H1 (cell line): ENCODE measurements around the gene CTIF. TPM values are rescaled to one million over a fixed set of nuclear protein-coding genes. Genes with fewer than 3 reads are reported as not detected.

Experiments used
- CTCF ChIA-PET: fragments of 300-600 bp; sonication (Branson Sonifier 250); formaldehyde crosslinking; loops from one replicate; lab custom pipeline; 2021; ENCODE audit not compliant: partially characterized antibody; lab: Charles Lee
- POLR2A ChIA-PET: fragments of 300-600 bp; sonication (Branson Sonifier 250); formaldehyde crosslinking; loops from one replicate; lab custom pipeline; 2021; ENCODE audit warnings: inconsistent platforms; ENCODE audit not compliant: partially characterized antibody; lab: Charles Lee
- DNase-seq, 2 experiments: peaks; one replicate each; pipeline versions ENCODE4 v3.0.0 to v3.0.0-alpha.2; 2010 to 2022; ENCODE audit warnings: low spot score in 2 of 2, low read depth in 1 of 2, mixed read lengths in 1 of 2
- FAIRE-seq: peaks from 2 replicates; lab custom pipeline; 2011; peaks lifted over from hg19 to GRCh38; lab: Jason Lieb, UNC
- H2AFZ ChIP-seq: 2 replicates; pipeline ENCODE4 v1.8.1; 2012; ENCODE audit warnings: low read length, inconsistent platforms
- H2AK5ac ChIP-seq: 2 replicates; pipeline ENCODE4 v1.6.1; 2013; ENCODE audit warnings: low read depth, low read length
- H2BK120ac ChIP-seq: replicated peaks from 2 replicates; pipeline ENCODE3; 2013; ENCODE audit warnings: low read depth, low read length, inconsistent platforms
- H2BK12ac ChIP-seq: 2 replicates; pipeline ENCODE4 v1.6.1; 2013; ENCODE audit warnings: low read depth, low read length
- H2BK15ac ChIP-seq: 2 replicates; pipeline ENCODE4 v1.6.1; 2013; ENCODE audit warnings: low read length
- H2BK20ac ChIP-seq: 2 replicates; pipeline ENCODE4 v1.6.1; 2013; ENCODE audit warnings: low read length
- H2BK5ac ChIP-seq: 2 replicates; pipeline ENCODE4 v1.6.1; 2013; ENCODE audit warnings: low read depth, low read length
- H3K14ac ChIP-seq: 2 replicates; pipeline ENCODE4 v1.6.1; 2013; ENCODE audit warnings: inconsistent platforms; ENCODE audit not compliant: insufficient read length
- H3K18ac ChIP-seq: 2 replicates; pipeline ENCODE4 v1.6.1; 2013; ENCODE audit warnings: low read length; ENCODE audit errors: extremely low read depth
- H3K23ac ChIP-seq: 2 replicates; pipeline ENCODE4 v1.6.1; 2013; ENCODE audit warnings: inconsistent platforms; ENCODE audit not compliant: insufficient read length
- H3K23me2 ChIP-seq: 2 replicates; pipeline ENCODE4 v1.6.1; 2013; ENCODE audit warnings: low read depth, low read length
- H3K27ac ChIP-seq: 2 replicates; pipeline ENCODE4 v1.6.1; 2011; ENCODE audit warnings: low read depth, low read length, inconsistent platforms
- H3K27me3 ChIP-seq, 4 experiments: replicated peaks in 1 of 4; 1 replicate in 1 of 4; 2 replicates in 3 of 4; pipeline versions ENCODE4 v1.6.1 to v1.8.1; 2011 to 2013; ENCODE audit warnings: low read length in 3 of 4, mild to moderate bottlenecking in 3 of 4, inconsistent platforms in 2 of 4, mixed read lengths in 2 of 4, moderate library complexity in 1 of 4; ENCODE audit not compliant: control insufficient read depth in 3 of 4, insufficient read depth in 3 of 4; ENCODE audit errors: extremely low read depth in 1 of 4
- H3K36me3 ChIP-seq, 4 experiments: 2 replicates each; pipeline versions ENCODE4 v1.6.1 to v1.8.1; 2011 to 2013; ENCODE audit warnings: mild to moderate bottlenecking in 4 of 4, low read length in 3 of 4, moderate library complexity in 2 of 4, control low read depth in 1 of 4, inconsistent platforms in 1 of 4; ENCODE audit not compliant: insufficient read depth in 4 of 4, control insufficient read depth in 2 of 4
- H3K4ac ChIP-seq: replicated peaks from 2 replicates; pipeline ENCODE3; 2013; ENCODE audit warnings: low read length, low read depth, mixed read lengths, inconsistent platforms; ENCODE audit not compliant: insufficient read length
- H3K4me1 ChIP-seq, 4 experiments: replicated peaks in 1 of 4; 1 replicate in 1 of 4; 2 replicates in 3 of 4; pipeline versions ENCODE4 v1.6.1 to v1.8.1; 2011 to 2013; ENCODE audit warnings: low read length in 3 of 4, inconsistent platforms in 2 of 4, mixed read lengths in 1 of 4; ENCODE audit not compliant: insufficient read depth in 4 of 4, control insufficient read depth in 3 of 4
- H3K4me2 ChIP-seq, 2 experiments: 2 replicates each; pipeline versions ENCODE4 v1.6.1 to v1.8.1; 2011 to 2013; ENCODE audit warnings: low read depth in 2 of 2, low read length in 2 of 2, control low read depth in 1 of 2, inconsistent platforms in 1 of 2, mild to moderate bottlenecking in 1 of 2; ENCODE audit not compliant: insufficient read depth in 1 of 2
- H3K4me3 ChIP-seq, 4 experiments: fragments of 200-600, 300-600 bp in 1 of 4; sonication (generic), shearing (Covaris generic), sonication (Bioruptor Twin) in 1 of 4; 2 replicates each; pipeline versions ENCODE4 v1.5.1 to v1.8.1; 2011 to 2016; ENCODE audit warnings: low read length in 4 of 4, low read depth in 3 of 4, control low read depth in 2 of 4, inconsistent platforms in 2 of 4, mild to moderate bottlenecking in 2 of 4, mixed read lengths in 1 of 4, moderate library complexity in 1 of 4; ENCODE audit not compliant: insufficient read depth in 2 of 4; ENCODE audit errors: extremely low read depth in 1 of 4
- H3K56ac ChIP-seq: replicated peaks from 2 replicates; pipeline ENCODE3; 2013; ENCODE audit warnings: low read depth, mild to moderate bottlenecking, mixed read lengths, low read length, inconsistent platforms; ENCODE audit not compliant: insufficient read length
- H3K79me1 ChIP-seq: 2 replicates; pipeline ENCODE4 v1.6.1; 2013; ENCODE audit warnings: low read depth, low read length, control low read depth
- H3K79me2 ChIP-seq, 2 experiments: 2 replicates each; pipeline versions ENCODE4 v1.6.1 to v1.8.1; 2012 to 2013; ENCODE audit warnings: low read length in 2 of 2, mild to moderate bottlenecking in 2 of 2, inconsistent platforms in 1 of 2; ENCODE audit not compliant: insufficient read depth in 2 of 2, control insufficient read depth in 1 of 2
- H3K9ac ChIP-seq, 4 experiments: replicated peaks in 1 of 4; 1 replicate in 1 of 4; 2 replicates in 3 of 4; pipeline versions ENCODE4 v1.6.1 to v1.8.1; 2011 to 2013; ENCODE audit warnings: low read depth in 3 of 4, low read length in 3 of 4, control low read depth in 2 of 4, mild to moderate bottlenecking in 2 of 4, moderate library complexity in 2 of 4, inconsistent platforms in 1 of 4; ENCODE audit errors: extremely low read depth in 1 of 4
- H3K9me3 ChIP-seq, 2 experiments: 2 replicates each; pipeline versions ENCODE4 v1.6.1 to v1.8.1; 2012 to 2013; ENCODE audit warnings: mild to moderate bottlenecking in 2 of 2, moderate library complexity in 2 of 2, control low read depth in 1 of 2, inconsistent platforms in 1 of 2, low read depth in 1 of 2, low read length in 1 of 2, mixed read lengths in 1 of 2; ENCODE audit not compliant: insufficient read depth in 2 of 2
- H4K20me1 ChIP-seq, 2 experiments: replicated peaks in 1 of 2; 2 replicates each; pipeline versions ENCODE3 to v1.8.1; 2011 to 2013; ENCODE audit warnings: inconsistent platforms in 2 of 2, low read length in 2 of 2, mild to moderate bottlenecking in 1 of 2; ENCODE audit not compliant: insufficient read depth in 2 of 2, control insufficient read depth in 1 of 2
- H4K5ac ChIP-seq: 2 replicates; pipeline ENCODE4 v1.6.1; 2013; ENCODE audit warnings: low read length, low read depth, mixed read lengths, inconsistent platforms; ENCODE audit not compliant: insufficient read length
- H4K8ac ChIP-seq: 2 replicates; pipeline ENCODE4 v1.8.0; 2013; ENCODE audit warnings: mild to moderate bottlenecking, moderate library complexity, low read length, inconsistent platforms; ENCODE audit not compliant: insufficient read depth; ENCODE audit errors: extremely low read depth
- H4K91ac ChIP-seq: replicated peaks from 2 replicates; pipeline ENCODE3; 2013; ENCODE audit warnings: low read length, mixed read lengths, inconsistent platforms; ENCODE audit not compliant: insufficient read length
- CBX8 ChIP-seq: fragments of 300-800, 300-1000 bp; sonication (generic); IDR thresholded peaks from 2 replicates; pipeline ENCODE4 v1.7.1; 2016; ENCODE audit warnings: low read depth, low read length, borderline replicate concordance
- CEBPB ChIP-seq: IDR thresholded peaks from 2 replicates; pipeline ENCODE4 v1.6.1; 2012; ENCODE audit warnings: low read depth, low read length
- FOSL1 ChIP-seq: IDR thresholded peaks from 2 replicates; pipeline ENCODE4 v1.6.1; 2011; ENCODE audit warnings: mild to moderate bottlenecking, low read depth, low read length, moderate library complexity; ENCODE audit not compliant: insufficient read depth
- KDM1A ChIP-seq: fragments of 200-600, 300-600 bp; sonication (generic); IDR thresholded peaks from 2 replicates; pipeline ENCODE4 v1.7.1; 2016; ENCODE audit warnings: mild to moderate bottlenecking, low read length, borderline replicate concordance
- MAFK ChIP-seq: IDR thresholded peaks from 2 replicates; pipeline ENCODE4 v1.6.1; 2012; ENCODE audit warnings: low read depth, mild to moderate bottlenecking, improper control_type of control experiment, low read length
- PHF8 ChIP-seq: fragments of 200-600 bp; sonication (generic); conservative IDR thresholded peaks from 2 replicates; pipeline ENCODE4 v1.7.1; 2012; ENCODE audit warnings: low read depth, mild to moderate bottlenecking, inconsistent platforms, low read length, moderate library complexity
- RNF2 ChIP-seq: fragments of 200-900, 300-1000 bp; sonication (generic); IDR thresholded peaks from 2 replicates; pipeline ENCODE4 v1.7.1; 2016; ENCODE audit warnings: borderline replicate concordance, low read depth, mild to moderate bottlenecking, antibody characterized with exemption, low read length; ENCODE audit not compliant: poor library complexity, severe bottlenecking; ENCODE audit errors: missing control alignments
- SIN3A ChIP-seq, 2 experiments: IDR thresholded peaks in 1 of 2; conservative IDR thresholded peaks in 1 of 2; 2 replicates each; pipeline ENCODE4 v1.6.1; 2011 to 2012; ENCODE audit warnings: low read length in 2 of 2, improper control_type of control experiment in 1 of 2, low read depth in 1 of 2, mild to moderate bottlenecking in 1 of 2
- SIRT6 ChIP-seq: IDR thresholded peaks from one replicate; pipeline ENCODE4 v1.7.1; 2012; ENCODE audit warnings: low read length, inconsistent platforms
- SIX5 ChIP-seq: IDR thresholded peaks from 2 replicates; pipeline ENCODE4 v1.6.1; 2011; ENCODE audit warnings: mild to moderate bottlenecking, low read depth, low read length
- SP4 ChIP-seq: IDR thresholded peaks from 2 replicates; pipeline ENCODE4 v1.6.1; 2012; ENCODE audit warnings: low read length, inconsistent platforms
- SRF ChIP-seq: IDR thresholded peaks from 2 replicates; pipeline ENCODE4 v1.6.1; 2011; ENCODE audit warnings: mild to moderate bottlenecking, low read depth, low read length, moderate library complexity
- TAF7 ChIP-seq: optimal IDR thresholded peaks from 2 replicates; pipeline ENCODE3; 2011; ENCODE audit warnings: low read depth, mild to moderate bottlenecking, inconsistent platforms, low read length, moderate library complexity, borderline replicate concordance
- YY1 ChIP-seq: IDR thresholded peaks from 2 replicates; pipeline ENCODE4 v1.6.1; 2011; ENCODE audit warnings: low read depth, mild to moderate bottlenecking, low read length
- WGBS, 2 experiments: shearing (Covaris generic) in 1 of 2; methylation state at CpG; one replicate each; pipeline versions ENCODE4 v1.1.6 to v1.1.7; 2013 to 2015; ENCODE audit warnings: low lambda C conversion rate in 2 of 2, mixed read lengths in 2 of 2, inconsistent platforms in 1 of 2, low coverage in 1 of 2, missing lambda C conversion rate in 1 of 2; ENCODE audit not compliant: insufficient replicate concordance in 2 of 2, insufficient coverage in 1 of 2, insufficient read length in 1 of 2; ENCODE audit errors: extremely low coverage in 1 of 2, missing lambda C conversion rate in 1 of 2; 5-methylcytosine and 5-hydroxymethylcytosine counted together
- polyA plus RNA-seq, 7 experiments: library from polyadenylated mRNA; depleted of rRNA in 3 of 7; stranded (reverse) in 5 of 7; unstranded in 2 of 7; fragments of >200 nt in 5 of 7; fragments of 200-250 nt in 2 of 7; gene quantifications; 1 replicate in 5 of 7; 2 replicates in 1 of 7; 4 replicates in 1 of 7; pipeline versions ENCODE4 v1.2.1 to v1.2.3, GENCODE V29; 2011 to 2013; ENCODE audit warnings: missing spikeins in 2 of 7, mixed read lengths in 2 of 7
- total RNA-seq: library from RNA; stranded (reverse); fragmentation: NEBNext Ultra II Directional; extraction: Animal tissue kit (Norgen Biotek cat#: 25700); gene quantifications from 2 replicates; pipeline ENCODE4 v1.2.1, GENCODE V29; 2021

The CTIF gene
- total and polyA plus RNA-seq, 2 of the 8 experiments (the other 6 are each of a cell fraction or from before 2014, with no cell fraction given), result 9.0 to 17.8 TPM

GRCh38 chr18:48754559-48754958 is 215.7 kb downstream of the CTIF start:
- Histone ChIP-seq H3K79me2 (no peaks in the 10 kb centered on the region), H4K8ac (no peak overlapping the region), H3K36me3 (peaks cover 0 to 3% (median 1%) of the 10 kb centered on the region in 4 experiments; a peak in 2 of 8 replicates), H3K23me2 (no peaks in the 10 kb centered on the region), H2BK12ac (no peak overlapping the region), H3K4ac (no peak overlapping the region), H2BK20ac (no peak overlapping the region), H3K27me3 (no peaks in the 10 kb centered on the region), H4K20me1 (no peaks in the 10 kb centered on the region), H4K5ac (no peak overlapping the region), H3K9me3 (no peaks in the 10 kb centered on the region), H2BK15ac (no peak overlapping the region), H2BK5ac (no peak overlapping the region), H2BK120ac (no peak overlapping the region), H3K79me1 (no peaks in the 10 kb centered on the region), H3K4me1 (no peaks in the 10 kb centered on the region), H3K27ac (no peak overlapping the region), H3K56ac (no peak overlapping the region), H3K4me2 (no peak overlapping the region), H2AFZ (no peak overlapping the region), H4K91ac (no peak overlapping the region), H3K23ac (no peak overlapping the region), H2AK5ac (peak overlapping the region; percentile 70; the same call in 1 of the 2 replicates), H3K18ac (no peak overlapping the region), H3K14ac (no peak overlapping the region), H3K4me3 (no peak overlapping the region), H3K9ac (no peak overlapping the region)
- ChIA-PET CTCF (interaction anchor here (0.9 to 1.8 kb wide), 3 partner anchors 23 to 288 kb away, joined by 3 to 6 read pairs (median 6); no protein-coding TSS in a partner anchor), POLR2A (no interaction called here)
- WGBS, 2 experiments, result 89% methylated on average over 5 of the region's 5 CpGs; no CpG with 5 or more reads in 1 of the 2 experiments
- FAIRE-seq, result no peak
- no peak for DNase-seq
- TF ChIP-seq SP4 (no peak), YY1 (no peak), SIN3A (conservative IDR thresholded peaks at IDR 0.05 in 1 of 2, IDR thresholded peaks at IDR 0.05 in 1 of 2; ENCODE audit: low read depth in 1 of 2, low read length in 2 of 2) (no peak), SIRT6 (no peak), PHF8 (no peak), FOSL1 (no peak), CBX8 (no peak), TAF7 (no peak), CEBPB (no peak), KDM1A (no peak), SIX5 (no peak), MAFK (no peak), RNF2 (no peak), SRF (no peak)
